WTC11 (cell line): ENCODE results near the gene TTC7B. TPM values are rescaled to one million over a fixed set of nuclear protein-coding genes. Genes with fewer than 3 reads are reported as not detected.

Source experiments
- ATAC-seq: fragments of 200-7000 bp; cut with Tn5 transposase; 2 replicates; pipeline ENCODE4 v1.10.0; 2021; ENCODE audit warnings: mild to moderate bottlenecking, moderate library complexity
- CTCF ChIA-PET: fragments of 300-600 bp; sonication (Branson Sonifier 250); formaldehyde crosslinking; loops from one replicate; lab custom pipeline; 2021; ENCODE audit warnings: antibody characterized with exemption; lab: Charles Lee
- POLR2A ChIA-PET: fragments of 350-600 bp; sonication (Branson Sonifier 250); formaldehyde crosslinking; loops from one replicate; lab custom pipeline; 2021; ENCODE audit warnings: antibody characterized with exemption; lab: Charles Lee
- DNase-seq: peaks from one replicate; pipeline ENCODE4 v3.0.0; 2021; ENCODE audit warnings: low spot score
- H3K27ac Mint-ChIP-seq: 2 replicates; pipeline ENCODE4 v1.8.0; 2021; ENCODE audit warnings: mixed read lengths
- H3K27me3 Mint-ChIP-seq: 2 replicates; pipeline ENCODE4 v1.8.0; 2021; ENCODE audit warnings: low read depth, mild to moderate bottlenecking, moderate library complexity, mixed read lengths
- H3K36me3 Mint-ChIP-seq: 2 replicates; pipeline ENCODE4 v1.8.0; 2021; ENCODE audit warnings: mixed read lengths
- H3K4me1 Mint-ChIP-seq: 2 replicates; pipeline ENCODE4 v1.8.0; 2022; ENCODE audit warnings: mixed read lengths
- H3K4me3 Mint-ChIP-seq: 2 replicates; pipeline ENCODE4 v1.8.0; 2021; ENCODE audit warnings: mild to moderate bottlenecking, moderate library complexity, mixed read lengths
- H3K9me3 Mint-ChIP-seq: 2 replicates; pipeline ENCODE4 v1.8.0; 2021; ENCODE audit warnings: mixed read lengths
- EMX1 ChIP-seq: fragments of 250-450 bp; sonication (Bioruptor Pico); IDR thresholded peaks from 2 replicates; pipeline ENCODE4 v1.8.0; 2021; ENCODE audit warnings: mild to moderate bottlenecking
- ESRRA ChIP-seq: sonication (generic); formaldehyde crosslinking; IDR thresholded peaks from 2 replicates; pipeline ENCODE4 v1.8.1; 2022; ENCODE audit warnings: mild to moderate bottlenecking, missing genetic modification reagents, borderline replicate concordance
- FOXJ3 ChIP-seq: sonication (generic); formaldehyde crosslinking; IDR thresholded peaks from 2 replicates; pipeline ENCODE4 v1.9.0; 2021; ENCODE audit warnings: missing genetic modification reagents, mild to moderate bottlenecking, borderline replicate concordance
- FOXK1 ChIP-seq: sonication (generic); formaldehyde crosslinking; IDR thresholded peaks from 2 replicates; pipeline ENCODE4 v1.8.0; 2022; ENCODE audit warnings: mild to moderate bottlenecking, moderate library complexity, missing genetic modification reagents
- JAZF1 ChIP-seq: fragments of 250-450 bp; sonication (Bioruptor Pico); IDR thresholded peaks from 2 replicates; pipeline ENCODE4 v1.9.0; 2021; ENCODE audit warnings: moderate library complexity, mild to moderate bottlenecking, inconsistent platforms
- JUN ChIP-seq: sonication (generic); formaldehyde crosslinking; IDR thresholded peaks from 2 replicates; pipeline ENCODE4 v1.8.0; 2023; ENCODE audit warnings: mild to moderate bottlenecking, missing genetic modification reagents
- MLX ChIP-seq: sonication (generic); formaldehyde crosslinking; IDR thresholded peaks from 2 replicates; pipeline ENCODE4 v1.8.1; 2023; ENCODE audit warnings: mild to moderate bottlenecking, missing genetic modification reagents, moderate library complexity
- MXD4 ChIP-seq: fragments of 250-450 bp; sonication (Bioruptor Pico); IDR thresholded peaks from 2 replicates; pipeline ENCODE4 v1.8.0; 2021; ENCODE audit warnings: mild to moderate bottlenecking, moderate library complexity, borderline replicate concordance
- NFATC4 ChIP-seq: fragments of 250-450 bp; sonication (Bioruptor Pico); IDR thresholded peaks from 2 replicates; pipeline ENCODE4 v1.9.0; 2021; ENCODE audit warnings: mild to moderate bottlenecking
- OVOL2 ChIP-seq: fragments of 250-450 bp; sonication (Bioruptor Pico); IDR thresholded peaks from 2 replicates; pipeline ENCODE4 v1.9.0; 2021; ENCODE audit warnings: mild to moderate bottlenecking, borderline replicate concordance
- RELA ChIP-seq: sonication (generic); formaldehyde crosslinking; IDR thresholded peaks from 2 replicates; pipeline ENCODE4 v1.8.1; 2022; ENCODE audit warnings: missing genetic modification reagents, mild to moderate bottlenecking, borderline replicate concordance
- SMAD3 ChIP-seq: sonication (generic); formaldehyde crosslinking; IDR thresholded peaks from 2 replicates; pipeline ENCODE4 v1.8.0; 2022; ENCODE audit warnings: missing genetic modification reagents, mild to moderate bottlenecking, borderline replicate concordance
- SMAD4 ChIP-seq: sonication (generic); formaldehyde crosslinking; IDR thresholded peaks from 2 replicates; pipeline ENCODE4 v1.8.0; 2022; ENCODE audit warnings: mild to moderate bottlenecking, missing genetic modification reagents
- TCF7 ChIP-seq: sonication (generic); formaldehyde crosslinking; IDR thresholded peaks from 2 replicates; pipeline ENCODE4 v1.8.0; 2022; ENCODE audit warnings: mild to moderate bottlenecking, low read depth, missing genetic modification reagents, moderate library complexity
- TEAD4 ChIP-seq: sonication (generic); formaldehyde crosslinking; IDR thresholded peaks from 2 replicates; pipeline ENCODE4 v1.8.0; 2022; ENCODE audit warnings: mild to moderate bottlenecking, missing genetic modification reagents
- USF1 ChIP-seq: sonication (generic); formaldehyde crosslinking; IDR thresholded peaks from 2 replicates; pipeline ENCODE4 v1.8.0; 2022; ENCODE audit warnings: mild to moderate bottlenecking, missing genetic modification reagents
- ZBTB21 ChIP-seq: sonication (generic); formaldehyde crosslinking; IDR thresholded peaks from 2 replicates; pipeline ENCODE4 v1.8.1; 2023; ENCODE audit warnings: mild to moderate bottlenecking, missing genetic modification reagents, borderline replicate concordance
- total RNA-seq: library from RNA; stranded (reverse); gene quantifications from 3 replicates; pipeline ENCODE4 v1.2.3, GENCODE V29; 2021
- TF ChIP-seq, protein P1 (sequence below): sonication (generic); formaldehyde crosslinking; IDR thresholded peaks from 2 replicates; pipeline ENCODE4 v1.8.0; 2022; ENCODE audit warnings: mild to moderate bottlenecking, missing genetic modification reagents
- TF ChIP-seq, protein P2 (sequence below): sonication (generic); formaldehyde crosslinking; IDR thresholded peaks from 2 replicates; pipeline ENCODE4 v1.8.1; 2023; ENCODE audit warnings: mild to moderate bottlenecking, missing genetic modification reagents
- TF ChIP-seq, protein P3 (sequence below): fragments of 250-450 bp; sonication (Bioruptor Pico); IDR thresholded peaks from 2 replicates; pipeline ENCODE4 v2.1.2; 2022; ENCODE audit warnings: mild to moderate bottlenecking, moderate library complexity

TTC7B gene
- total RNA-seq, 1 experiment from 2014 or later: 27.6 TPM

DNA sequence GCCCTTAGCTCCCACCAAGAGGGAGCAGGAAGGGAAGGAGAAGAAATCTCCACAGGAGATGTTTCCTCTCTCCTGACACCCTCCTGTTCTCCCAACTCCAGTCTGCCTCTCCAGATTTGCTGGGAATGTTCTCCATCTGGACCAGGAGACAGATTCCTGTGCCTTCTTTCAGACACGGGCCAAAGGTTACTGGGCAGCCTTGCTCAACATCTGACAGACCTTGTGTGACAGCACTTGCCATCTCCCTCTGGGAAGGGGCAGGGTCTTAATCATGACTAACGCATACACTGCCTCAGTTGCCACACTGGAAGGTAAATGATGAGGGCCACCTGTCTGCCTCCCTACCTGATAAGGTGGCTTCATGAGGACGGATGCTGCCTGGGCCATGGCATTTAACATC is 2.5 kb upstream of the TTC7B start:
- H3K27me3 Mint-ChIP-seq: peaks cover 29% of the 10 kb centered on the region
- no peak overlapping the region for H3K4me3 Mint-ChIP-seq
- no peak overlapping the region for H3K27ac Mint-ChIP-seq
- ChIA-PET POLR2A (no interaction called here), CTCF (interaction anchor here (1.4 to 3.7 kb wide), 2 partner anchors 60 to 354 kb away, joined by 4 to 51 read pairs; no protein-coding TSS in a partner anchor)
- no peak for ATAC-seq
- H3K9me3 Mint-ChIP-seq: peaks cover 19% of the 10 kb centered on the region
- H3K36me3 Mint-ChIP-seq: peaks cover 15% of the 10 kb centered on the region
- H3K4me1 Mint-ChIP-seq: peaks cover 6% of the 10 kb centered on the region
- no peak for DNase-seq
- TF ChIP-seq ZBTB21 (CRISPR knock-in tag): no peak
- TF ChIP-seq EMX1 (CRISPR knock-in tag): no peak
- TF ChIP-seq NFATC4: no peak
- no peak for TF ChIP-seq JUN (CRISPR knock-in tag)
- no peak for TF ChIP-seq TEAD4 (CRISPR knock-in tag)
- TF ChIP-seq, protein P1, sequence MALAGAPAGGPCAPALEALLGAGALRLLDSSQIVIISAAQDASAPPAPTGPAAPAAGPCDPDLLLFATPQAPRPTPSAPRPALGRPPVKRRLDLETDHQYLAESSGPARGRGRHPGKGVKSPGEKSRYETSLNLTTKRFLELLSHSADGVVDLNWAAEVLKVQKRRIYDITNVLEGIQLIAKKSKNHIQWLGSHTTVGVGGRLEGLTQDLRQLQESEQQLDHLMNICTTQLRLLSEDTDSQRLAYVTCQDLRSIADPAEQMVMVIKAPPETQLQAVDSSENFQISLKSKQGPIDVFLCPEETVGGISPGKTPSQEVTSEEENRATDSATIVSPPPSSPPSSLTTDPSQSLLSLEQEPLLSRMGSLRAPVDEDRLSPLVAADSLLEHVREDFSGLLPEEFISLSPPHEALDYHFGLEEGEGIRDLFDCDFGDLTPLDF: no peak
- TF ChIP-seq TCF7 (CRISPR knock-in tag): no peak
- TF ChIP-seq SMAD3 (CRISPR knock-in tag): no peak
- TF ChIP-seq, protein P2, sequence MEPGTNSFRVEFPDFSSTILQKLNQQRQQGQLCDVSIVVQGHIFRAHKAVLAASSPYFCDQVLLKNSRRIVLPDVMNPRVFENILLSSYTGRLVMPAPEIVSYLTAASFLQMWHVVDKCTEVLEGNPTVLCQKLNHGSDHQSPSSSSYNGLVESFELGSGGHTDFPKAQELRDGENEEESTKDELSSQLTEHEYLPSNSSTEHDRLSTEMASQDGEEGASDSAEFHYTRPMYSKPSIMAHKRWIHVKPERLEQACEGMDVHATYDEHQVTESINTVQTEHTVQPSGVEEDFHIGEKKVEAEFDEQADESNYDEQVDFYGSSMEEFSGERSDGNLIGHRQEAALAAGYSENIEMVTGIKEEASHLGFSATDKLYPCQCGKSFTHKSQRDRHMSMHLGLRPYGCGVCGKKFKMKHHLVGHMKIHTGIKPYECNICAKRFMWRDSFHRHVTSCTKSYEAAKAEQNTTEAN: no peak
- no peak for TF ChIP-seq ESRRA (CRISPR knock-in tag)
- no peak for TF ChIP-seq RELA (CRISPR knock-in tag)
- TF ChIP-seq JAZF1: no peak
- no peak for TF ChIP-seq MLX (CRISPR knock-in tag)
- TF ChIP-seq, protein P3, sequence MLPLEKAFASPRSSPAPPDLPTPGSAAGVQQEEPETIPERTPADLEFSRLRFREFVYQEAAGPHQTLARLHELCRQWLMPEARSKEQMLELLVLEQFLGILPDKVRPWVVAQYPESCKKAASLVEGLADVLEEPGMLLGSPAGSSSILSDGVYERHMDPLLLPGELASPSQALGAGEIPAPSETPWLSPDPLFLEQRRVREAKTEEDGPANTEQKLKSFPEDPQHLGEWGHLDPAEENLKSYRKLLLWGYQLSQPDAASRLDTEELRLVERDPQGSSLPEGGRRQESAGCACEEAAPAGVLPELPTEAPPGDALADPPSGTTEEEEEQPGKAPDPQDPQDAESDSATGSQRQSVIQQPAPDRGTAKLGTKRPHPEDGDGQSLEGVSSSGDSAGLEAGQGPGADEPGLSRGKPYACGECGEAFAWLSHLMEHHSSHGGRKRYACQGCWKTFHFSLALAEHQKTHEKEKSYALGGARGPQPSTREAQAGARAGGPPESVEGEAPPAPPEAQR (CRISPR knock-in tag): no peak
- no peak for TF ChIP-seq FOXK1 (CRISPR knock-in tag)
- no peak for TF ChIP-seq SMAD4 (CRISPR knock-in tag)
- TF ChIP-seq OVOL2 (CRISPR knock-in tag): no peak
- no peak for TF ChIP-seq USF1
- TF ChIP-seq MXD4 (CRISPR knock-in tag): no peak

- CTCF ChIA-PET: interaction anchor here (0.6 to 3.7 kb wide), 24 partner anchors 10 to 1077 kb away, joined by 3 to 51 read pairs (median 4); partner anchors contain the start of gene RPS6KA5
- Mint-ChIP-seq H3K4me1 (peaks cover 6% of the 10 kb centered on the region), H3K36me3 (peaks cover 3% of the 10 kb centered on the region), H3K27ac (no peak overlapping the region), H3K9me3 (peaks cover 3% of the 10 kb centered on the region), H3K4me3 (peak overlapping the region; percentile 52), H3K27me3 (peaks cover 25% of the 10 kb centered on the region)
- ATAC-seq (peak; percentile 63), DNase-seq (no peak)
- no peak for TF ChIP-seq FOXJ3 (CRISPR knock-in tag)
- POLR2A ChIA-PET: no interaction called here
These were observed 629 bp upstream of the TTC7B start for GRCh38 chr14:90816681-90817436.
